HG03439 (cell line): ENCODE results near the gene CA5A.

ENCODE experiments used
- ATAC-seq: cut with Tn5 transposase; IDR thresholded peaks from one replicate; pipeline ENCODE4 v1.9.1; 2021; ENCODE audit warnings: mild to moderate bottlenecking, moderate library complexity; ENCODE audit not compliant: unreplicated experiment

Gene CA5A

DNA sequence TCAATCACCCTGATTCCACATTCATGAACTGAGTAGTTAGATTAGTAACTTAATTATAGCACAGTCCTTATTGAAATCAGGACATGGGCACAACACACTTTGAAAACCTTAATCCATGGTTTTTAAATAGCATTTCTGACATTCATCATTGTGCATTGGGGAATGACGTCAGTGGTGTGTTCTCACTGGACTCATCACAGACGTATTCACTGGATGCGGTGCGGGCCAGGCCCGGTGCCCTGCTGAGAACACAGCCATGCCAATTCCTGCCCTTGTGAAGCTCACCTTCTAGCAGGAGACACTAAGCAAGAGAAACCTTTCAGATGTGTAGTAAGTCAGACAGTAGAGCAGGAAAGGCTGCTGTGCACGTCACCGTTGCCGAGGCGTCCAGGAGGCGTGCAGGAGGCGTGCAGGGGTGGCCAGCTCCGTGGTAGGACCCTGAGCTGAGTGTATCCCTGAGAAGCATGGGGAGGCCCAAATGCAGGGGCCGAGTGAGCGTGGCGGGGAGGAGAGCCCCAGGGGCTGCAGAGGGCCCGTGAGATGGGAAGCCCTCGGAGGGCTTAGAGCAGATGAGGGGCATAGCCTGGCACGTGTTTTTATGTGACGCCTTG is 27.8 kb upstream of the CA5A start:
- no peak for ATAC-seq

- no peak for ATAC-seq
These were observed 27.1 kb upstream of the CA5A start for GRCh38 chr16:87963400-87963799.

DNA sequence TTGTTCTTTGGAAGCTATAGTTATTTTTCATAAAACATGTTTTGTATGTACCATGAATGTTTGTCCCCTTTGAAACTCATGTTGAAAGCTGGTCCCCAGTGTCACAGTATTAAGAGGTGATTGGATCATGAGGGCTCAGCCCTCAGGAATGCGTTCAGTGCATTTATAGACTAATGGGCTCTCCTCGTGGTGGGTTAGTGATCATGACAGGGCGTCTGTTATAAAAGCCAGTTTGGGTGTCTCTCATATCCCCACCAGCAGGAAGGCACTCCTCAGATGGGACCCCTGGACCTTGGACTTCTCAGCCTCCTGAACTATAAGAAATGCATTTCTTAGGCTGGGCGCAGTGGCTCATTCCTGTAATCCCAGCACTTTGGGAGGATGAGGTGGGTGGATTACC is 25.3 kb upstream of the CA5A start:
- ATAC-seq: no peak

DNA sequence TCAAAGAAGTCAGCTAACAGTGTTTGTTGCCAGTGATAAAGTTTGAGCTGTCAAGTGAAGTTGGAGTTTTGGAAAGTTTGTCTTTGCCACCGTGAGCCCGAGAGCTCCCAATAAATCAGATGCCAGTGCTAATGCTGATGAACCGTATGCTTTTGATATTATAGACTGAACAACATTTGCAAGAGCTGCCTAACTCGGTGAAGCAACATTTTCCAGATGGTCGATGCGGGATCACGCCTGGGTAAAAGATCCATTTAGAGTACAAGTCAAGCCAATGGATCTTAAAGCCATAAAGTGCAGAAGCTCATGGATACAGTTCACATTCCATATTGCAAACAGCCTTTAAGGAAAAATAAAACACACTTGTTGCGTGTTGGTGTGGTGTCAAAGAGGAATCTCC is 24.5 kb upstream of the CA5A start:
- no peak for ATAC-seq

DNA sequence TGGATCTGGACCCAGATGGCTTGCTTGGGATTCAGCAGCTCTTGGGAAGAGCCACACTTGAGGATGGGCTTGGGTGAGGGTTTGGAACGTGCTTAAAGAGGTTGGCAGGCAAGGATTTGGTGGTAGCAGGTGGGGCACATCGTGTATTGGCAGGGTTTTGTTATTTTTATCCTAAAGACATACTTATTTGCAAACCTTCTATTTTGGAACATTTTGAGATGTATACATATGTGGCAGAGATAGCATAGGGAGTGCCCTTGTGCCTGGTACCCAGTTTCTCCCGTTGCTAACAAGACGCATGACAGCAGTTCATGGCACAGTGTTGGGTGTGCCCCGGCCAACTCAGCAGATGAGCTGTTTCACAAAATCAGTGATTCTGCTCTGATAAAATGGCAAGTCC is 24.0 kb upstream of the CA5A start:
- ATAC-seq: no peak

- ATAC-seq: no peak
These were observed 23.2 kb upstream of the CA5A start for GRCh38 chr16:87959391-87959990.

DNA sequence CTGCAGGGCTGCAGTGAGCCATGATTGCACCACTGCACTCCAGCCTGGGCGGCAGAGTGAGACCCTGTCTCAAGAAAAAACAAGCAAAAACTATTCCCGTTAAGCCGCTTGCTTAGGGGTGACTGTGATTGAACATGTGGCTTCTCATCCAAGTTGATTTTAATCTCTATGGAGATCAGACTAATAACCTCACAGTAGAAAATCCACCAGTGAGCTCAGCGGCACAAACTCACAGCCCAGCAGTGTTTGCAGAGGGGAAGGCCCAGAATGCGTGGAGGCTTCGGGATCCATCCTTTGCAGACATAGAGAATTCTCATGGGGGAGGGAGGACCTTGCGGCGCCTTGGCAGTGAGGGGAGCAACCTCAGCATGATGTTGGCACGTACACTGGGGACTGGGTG is 22.3 kb upstream of the CA5A start:
- no peak for ATAC-seq

GRCh38 chr16:87957296-87958094 is 21.2 kb upstream of the CA5A start:
- ATAC-seq: no peak

DNA sequence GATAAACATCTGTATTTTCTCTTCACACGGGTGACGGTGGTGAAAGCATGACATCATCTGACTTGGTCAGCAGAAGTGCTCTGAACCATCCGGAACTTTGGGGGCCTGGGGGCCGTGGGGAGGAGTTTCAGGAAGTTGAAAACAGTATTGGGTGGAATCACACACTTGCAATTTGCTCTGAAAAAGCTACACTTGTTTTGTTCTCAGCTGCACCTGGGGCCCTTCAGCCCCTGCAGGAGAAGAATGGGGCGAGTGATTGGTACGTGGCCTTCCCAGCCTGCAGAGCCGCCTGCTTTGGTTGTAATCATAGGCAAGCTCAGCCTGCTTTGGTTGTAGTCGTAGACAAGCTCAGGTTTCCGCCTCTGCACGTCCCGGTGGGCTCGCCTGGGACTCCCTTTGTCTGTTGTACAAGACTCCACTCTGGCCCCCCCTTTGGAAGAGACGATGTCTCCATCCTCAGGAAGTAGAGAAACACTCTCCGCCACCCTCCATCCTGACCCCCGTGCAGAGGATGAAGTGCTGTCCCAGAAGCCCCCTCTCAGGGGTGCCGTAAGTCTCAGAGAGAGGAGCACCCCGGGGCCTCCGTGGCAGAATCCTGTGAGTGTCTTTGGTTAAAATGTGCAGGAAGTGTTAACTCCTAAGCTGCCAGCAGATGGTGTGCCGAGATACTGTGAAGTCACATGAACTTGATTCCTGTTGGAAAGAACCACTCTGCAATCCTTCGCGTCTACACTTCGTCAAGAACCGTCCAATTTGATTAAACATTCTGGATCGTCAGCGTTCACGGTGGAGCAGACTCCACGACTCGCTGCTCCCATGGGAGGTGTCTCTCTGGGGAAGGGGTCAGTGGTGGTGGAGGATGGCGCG is 20.3 kb upstream of the CA5A start:
- ATAC-seq: no peak

DNA sequence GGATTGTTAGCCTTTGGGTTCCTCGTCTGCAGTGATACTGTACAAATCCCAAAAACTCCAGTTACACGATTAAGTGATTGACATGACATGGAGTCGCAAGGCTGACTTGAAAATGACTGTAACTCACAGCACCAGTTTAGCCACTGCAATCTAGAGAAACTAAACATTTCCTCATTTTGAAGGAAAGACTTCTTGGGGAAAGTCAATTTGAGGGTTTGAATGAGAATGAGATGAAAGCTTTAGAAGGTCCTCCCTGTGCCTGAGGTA is 19.7 kb upstream of the CA5A start:
- no peak for ATAC-seq

- no peak for ATAC-seq
These were observed 19.2 kb upstream of the CA5A start for GRCh38 chr16:87955302-87956097.

DNA sequence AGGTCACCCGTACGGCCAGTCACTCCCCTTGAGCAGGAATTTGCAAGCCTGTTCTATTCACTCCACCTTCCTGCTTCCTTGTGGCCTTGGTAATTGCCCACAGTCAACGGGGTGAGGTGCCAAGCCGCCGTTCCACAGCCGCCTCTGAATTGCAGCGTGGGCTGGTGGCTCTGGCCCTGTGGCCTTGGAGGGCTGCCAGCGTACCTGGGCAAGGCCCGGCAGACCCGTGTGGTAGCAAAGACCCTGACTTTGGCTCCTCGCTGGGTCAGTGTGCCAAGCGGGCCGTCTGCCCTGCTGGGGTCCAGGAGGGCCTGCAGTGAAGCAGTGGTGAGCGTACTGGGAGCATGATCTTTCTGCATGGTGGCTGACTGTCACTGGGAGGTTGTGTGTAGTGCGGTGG is 18.5 kb upstream of the CA5A start:
- no peak for ATAC-seq

- no peak for ATAC-seq
These were observed 18.0 kb upstream of the CA5A start for GRCh38 chr16:87954361-87954760.

DNA sequence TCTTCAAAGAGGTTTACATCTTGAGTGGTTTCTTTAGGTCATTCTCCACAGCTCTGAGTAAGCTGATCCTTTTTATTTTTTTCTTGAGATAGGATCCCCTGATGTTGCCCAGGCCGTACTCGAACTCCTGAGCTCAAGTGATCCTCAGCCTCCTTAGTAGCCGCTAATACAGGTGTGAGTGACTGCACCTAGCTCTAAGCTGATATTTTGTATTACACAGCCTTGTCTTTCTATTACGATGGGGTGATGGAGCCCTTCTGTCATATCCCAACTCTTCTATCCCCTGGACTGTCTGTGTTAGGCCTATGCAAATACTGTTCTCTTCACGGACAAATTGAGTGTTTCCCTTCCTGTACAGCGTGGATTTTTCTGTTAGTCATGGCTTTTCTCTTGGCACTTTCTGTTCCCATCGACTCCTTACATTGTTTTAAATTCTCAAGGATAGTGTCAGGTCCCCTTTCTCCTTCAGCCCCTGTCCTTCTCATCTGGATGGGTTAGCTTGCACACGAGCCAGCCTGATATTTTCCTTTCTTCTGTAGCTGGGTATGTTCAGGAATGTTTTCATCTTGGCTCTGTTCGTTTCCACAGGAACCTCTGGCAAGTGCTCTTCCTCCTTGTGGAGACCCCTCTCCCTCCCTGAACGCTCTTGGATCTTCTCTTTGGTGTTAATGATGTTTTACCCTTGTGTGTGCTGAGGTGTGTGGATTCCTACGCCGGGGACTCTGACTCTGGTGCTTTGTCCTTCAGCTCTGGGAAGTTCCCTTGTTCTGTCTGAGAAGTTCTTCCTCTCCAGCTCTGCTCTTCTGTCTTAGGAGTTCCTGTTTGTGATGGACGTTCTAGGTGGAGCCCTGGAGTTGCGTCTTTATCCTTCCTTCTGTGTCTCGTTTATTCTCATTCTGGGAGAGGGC is 17.2 kb upstream of the CA5A start:
- ATAC-seq: no peak

DNA sequence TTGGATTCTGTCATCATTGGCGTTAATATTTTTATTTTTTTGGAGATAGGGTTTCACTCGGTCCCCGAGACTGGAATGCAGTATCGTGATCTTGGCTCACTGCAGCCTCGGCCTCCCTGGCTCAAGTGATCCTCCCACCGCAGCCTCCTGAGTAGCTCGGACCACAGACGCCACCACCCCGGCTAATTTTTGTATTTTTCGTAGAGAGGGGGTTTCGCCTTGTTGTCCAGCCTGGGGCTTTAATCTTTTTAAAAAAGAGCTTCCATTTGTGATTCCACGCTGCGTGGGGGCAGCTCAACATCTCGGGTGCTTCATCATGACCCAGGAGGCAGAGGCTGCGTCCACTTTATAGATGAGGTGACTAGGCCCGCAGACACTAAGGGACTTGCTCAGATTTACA is 16.4 kb upstream of the CA5A start:
- no peak for ATAC-seq

DNA sequence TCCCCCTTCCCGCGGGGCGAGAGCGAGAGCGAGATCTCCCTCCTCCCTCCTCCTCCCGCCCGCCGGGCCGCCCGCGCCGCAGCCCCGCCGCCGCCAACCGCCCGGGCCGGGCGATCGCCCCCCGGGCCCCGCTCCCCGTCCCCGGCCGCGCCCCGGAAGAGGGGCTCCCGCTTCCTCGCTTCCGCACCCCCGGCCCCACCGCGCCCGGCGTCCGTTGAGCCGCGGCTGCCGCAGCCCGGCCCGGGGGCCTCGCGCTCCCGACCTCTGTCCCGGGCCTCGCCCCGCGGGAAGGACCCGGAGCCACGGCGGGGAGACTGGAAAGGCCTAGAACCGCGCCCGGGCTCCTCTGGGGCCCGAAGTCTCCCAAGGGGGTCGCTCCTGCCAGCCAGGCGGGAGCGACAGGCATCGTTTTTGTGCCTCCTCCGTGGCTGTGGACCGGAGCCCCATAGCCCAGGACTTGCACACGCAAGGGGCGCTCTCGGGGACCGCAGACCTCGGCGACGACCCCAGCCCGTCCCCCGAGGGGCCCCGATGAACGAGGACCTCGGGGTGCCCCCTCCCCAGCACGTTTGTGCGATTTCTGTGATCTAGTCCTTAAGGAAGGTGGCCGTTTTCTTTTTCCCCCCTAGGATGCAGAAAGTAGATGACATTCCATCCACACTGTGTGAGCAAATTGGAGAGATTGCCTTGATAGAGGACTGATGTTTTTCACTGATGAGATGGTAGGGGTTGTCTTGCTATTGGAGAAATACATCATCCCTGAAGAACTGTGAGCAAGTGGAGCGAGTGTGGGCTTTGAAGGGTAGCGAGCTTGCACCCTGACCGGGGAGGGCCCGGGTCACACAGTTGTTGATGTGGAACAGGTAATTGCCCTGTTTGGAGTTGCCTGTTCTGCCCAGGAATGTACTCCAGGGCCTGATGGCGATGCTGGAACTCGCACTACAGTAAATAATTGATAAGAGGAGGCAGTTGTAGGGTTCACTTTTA is 15.5 kb upstream of the CA5A start:
- peak; percentile 12 for ATAC-seq

GRCh38 chr16:87950765-87951551 is 14.6 kb upstream of the CA5A start, which contains the start of gene BANP:
TSS of gene BANP (plus strand) at chr16:87951434. CDS start at chr16:87975116, 23,682 bp downstream.
- ATAC-seq: peak; percentile 85
